A549 (cell line): ENCODE results near the gene DDR1.

ENCODE experiments used
- ESRRA ChIP-seq: fragments of 150-350 bp; IDR thresholded peaks from 2 replicates; pipeline ENCODE4 v1.6.1; 2014; ENCODE audit warnings: mild to moderate bottlenecking, low read length, borderline replicate concordance
- JUN ChIP-seq, 2 experiments: fragments of >200 bp; sonication (Bioruptor Twin); formaldehyde crosslinking; IDR thresholded peaks; 2 replicates in 1 of 2; 3 replicates in 1 of 2; pipeline ENCODE4 v1.6.1; 2016 to 2017
- RAD21 ChIP-seq, 2 experiments: fragments of >200 bp in 1 of 2; sonication (Bioruptor Twin) in 1 of 2; formaldehyde crosslinking in 1 of 2; IDR thresholded peaks in 1 of 2; conservative IDR thresholded peaks in 1 of 2; 2 replicates in 1 of 2; 3 replicates in 1 of 2; pipeline ENCODE4 v1.6.1; 2012 to 2018; ENCODE audit warnings: inconsistent platforms in 1 of 2
- RNF2 ChIP-seq: fragments of 200-600 bp; sonication (generic); IDR thresholded peaks from 2 replicates; pipeline ENCODE4 v1.6.1; 2016; ENCODE audit warnings: low read depth, mild to moderate bottlenecking, antibody characterized with exemption, moderate library complexity, borderline replicate concordance
- TP53 ChIP-seq: fragments of 250-450 bp; sonication (Bioruptor Pico); IDR thresholded peaks from 2 replicates; pipeline ENCODE4 v1.5.0; 2021; ENCODE audit warnings: mild to moderate bottlenecking, moderate library complexity
- TF ChIP-seq, protein P1 (sequence below): fragments of >200 bp; sonication (Bioruptor Twin); formaldehyde crosslinking; IDR thresholded peaks from 3 replicates; pipeline ENCODE4 v1.5.1; 2016
- TF ChIP-seq, protein P2 (sequence below): fragments of >200 bp; sonication (Bioruptor Twin); formaldehyde crosslinking; IDR thresholded peaks from 3 replicates; pipeline ENCODE4 v1.6.1; 2016
- TF ChIP-seq, protein P3 (sequence below): IDR thresholded peaks from 2 replicates; pipeline ENCODE4 v1.6.1; 2012
- TF ChIP-seq, protein P4 (sequence below): fragments of 200-600 bp; sonication (generic); IDR thresholded peaks from 2 replicates; pipeline ENCODE4 v1.6.1; 2016; ENCODE audit warnings: antibody characterized with exemption, mild to moderate bottlenecking, moderate library complexity

DNA sequence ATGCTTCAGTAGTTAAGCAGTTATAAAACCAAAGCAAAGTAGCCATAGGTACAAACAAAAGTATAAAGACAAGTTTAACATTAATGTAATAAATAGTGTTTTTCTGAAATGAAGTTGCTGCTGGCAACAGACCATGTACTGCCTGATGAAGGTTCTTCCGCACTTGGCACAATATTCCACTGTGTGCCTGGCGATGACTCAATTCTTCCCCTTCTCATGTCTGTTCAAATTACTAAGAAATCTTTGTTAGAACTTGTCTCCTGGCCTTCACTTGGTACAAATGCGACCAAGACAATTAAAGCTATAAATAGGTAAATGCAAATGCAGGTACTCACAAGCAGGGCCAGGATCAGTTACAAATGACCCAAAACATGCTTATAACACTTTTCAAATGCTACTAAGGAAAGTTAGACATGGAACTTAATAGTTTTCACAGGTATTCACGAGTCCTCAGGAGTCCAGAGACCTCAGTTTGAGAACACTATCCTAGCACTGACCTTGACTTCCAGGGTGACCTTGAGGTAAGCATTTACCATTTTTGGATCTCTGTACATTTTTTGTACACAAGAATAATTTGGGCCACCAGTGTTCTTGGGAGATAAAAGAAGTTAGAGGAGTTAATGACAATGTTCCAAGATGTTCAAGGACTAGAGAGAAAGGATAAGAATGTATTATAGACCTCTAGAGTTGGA is 8.1 kb upstream of the DDR1 start:
- TF ChIP-seq, protein P1, sequence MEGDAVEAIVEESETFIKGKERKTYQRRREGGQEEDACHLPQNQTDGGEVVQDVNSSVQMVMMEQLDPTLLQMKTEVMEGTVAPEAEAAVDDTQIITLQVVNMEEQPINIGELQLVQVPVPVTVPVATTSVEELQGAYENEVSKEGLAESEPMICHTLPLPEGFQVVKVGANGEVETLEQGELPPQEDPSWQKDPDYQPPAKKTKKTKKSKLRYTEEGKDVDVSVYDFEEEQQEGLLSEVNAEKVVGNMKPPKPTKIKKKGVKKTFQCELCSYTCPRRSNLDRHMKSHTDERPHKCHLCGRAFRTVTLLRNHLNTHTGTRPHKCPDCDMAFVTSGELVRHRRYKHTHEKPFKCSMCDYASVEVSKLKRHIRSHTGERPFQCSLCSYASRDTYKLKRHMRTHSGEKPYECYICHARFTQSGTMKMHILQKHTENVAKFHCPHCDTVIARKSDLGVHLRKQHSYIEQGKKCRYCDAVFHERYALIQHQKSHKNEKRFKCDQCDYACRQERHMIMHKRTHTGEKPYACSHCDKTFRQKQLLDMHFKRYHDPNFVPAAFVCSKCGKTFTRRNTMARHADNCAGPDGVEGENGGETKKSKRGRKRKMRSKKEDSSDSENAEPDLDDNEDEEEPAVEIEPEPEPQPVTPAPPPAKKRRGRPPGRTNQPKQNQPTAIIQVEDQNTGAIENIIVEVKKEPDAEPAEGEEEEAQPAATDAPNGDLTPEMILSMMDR = no peak
- no peak for TF ChIP-seq RNF2
- TF ChIP-seq, protein P2, sequence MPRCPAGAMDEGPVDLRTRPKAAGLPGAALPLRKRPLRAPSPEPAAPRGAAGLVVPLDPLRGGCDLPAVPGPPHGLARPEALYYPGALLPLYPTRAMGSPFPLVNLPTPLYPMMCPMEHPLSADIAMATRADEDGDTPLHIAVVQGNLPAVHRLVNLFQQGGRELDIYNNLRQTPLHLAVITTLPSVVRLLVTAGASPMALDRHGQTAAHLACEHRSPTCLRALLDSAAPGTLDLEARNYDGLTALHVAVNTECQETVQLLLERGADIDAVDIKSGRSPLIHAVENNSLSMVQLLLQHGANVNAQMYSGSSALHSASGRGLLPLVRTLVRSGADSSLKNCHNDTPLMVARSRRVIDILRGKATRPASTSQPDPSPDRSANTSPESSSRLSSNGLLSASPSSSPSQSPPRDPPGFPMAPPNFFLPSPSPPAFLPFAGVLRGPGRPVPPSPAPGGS = no peak
- TF ChIP-seq JUN (IDR thresholded peaks at IDR 0.05) = no peak
- TF ChIP-seq RAD21 (conservative IDR thresholded peaks at IDR 0.05 in 1 of 2, IDR thresholded peaks at IDR 0.05 in 1 of 2) = no peak
- TF ChIP-seq TP53 (CRISPR knock-in tag) = no peak
- TF ChIP-seq, protein P3, sequence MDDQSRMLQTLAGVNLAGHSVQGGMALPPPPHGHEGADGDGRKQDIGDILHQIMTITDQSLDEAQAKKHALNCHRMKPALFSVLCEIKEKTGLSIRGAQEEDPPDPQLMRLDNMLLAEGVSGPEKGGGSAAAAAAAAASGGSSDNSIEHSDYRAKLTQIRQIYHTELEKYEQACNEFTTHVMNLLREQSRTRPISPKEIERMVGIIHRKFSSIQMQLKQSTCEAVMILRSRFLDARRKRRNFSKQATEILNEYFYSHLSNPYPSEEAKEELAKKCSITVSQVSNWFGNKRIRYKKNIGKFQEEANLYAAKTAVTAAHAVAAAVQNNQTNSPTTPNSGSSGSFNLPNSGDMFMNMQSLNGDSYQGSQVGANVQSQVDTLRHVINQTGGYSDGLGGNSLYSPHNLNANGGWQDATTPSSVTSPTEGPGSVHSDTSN = no peak
- TF ChIP-seq, protein P4, sequence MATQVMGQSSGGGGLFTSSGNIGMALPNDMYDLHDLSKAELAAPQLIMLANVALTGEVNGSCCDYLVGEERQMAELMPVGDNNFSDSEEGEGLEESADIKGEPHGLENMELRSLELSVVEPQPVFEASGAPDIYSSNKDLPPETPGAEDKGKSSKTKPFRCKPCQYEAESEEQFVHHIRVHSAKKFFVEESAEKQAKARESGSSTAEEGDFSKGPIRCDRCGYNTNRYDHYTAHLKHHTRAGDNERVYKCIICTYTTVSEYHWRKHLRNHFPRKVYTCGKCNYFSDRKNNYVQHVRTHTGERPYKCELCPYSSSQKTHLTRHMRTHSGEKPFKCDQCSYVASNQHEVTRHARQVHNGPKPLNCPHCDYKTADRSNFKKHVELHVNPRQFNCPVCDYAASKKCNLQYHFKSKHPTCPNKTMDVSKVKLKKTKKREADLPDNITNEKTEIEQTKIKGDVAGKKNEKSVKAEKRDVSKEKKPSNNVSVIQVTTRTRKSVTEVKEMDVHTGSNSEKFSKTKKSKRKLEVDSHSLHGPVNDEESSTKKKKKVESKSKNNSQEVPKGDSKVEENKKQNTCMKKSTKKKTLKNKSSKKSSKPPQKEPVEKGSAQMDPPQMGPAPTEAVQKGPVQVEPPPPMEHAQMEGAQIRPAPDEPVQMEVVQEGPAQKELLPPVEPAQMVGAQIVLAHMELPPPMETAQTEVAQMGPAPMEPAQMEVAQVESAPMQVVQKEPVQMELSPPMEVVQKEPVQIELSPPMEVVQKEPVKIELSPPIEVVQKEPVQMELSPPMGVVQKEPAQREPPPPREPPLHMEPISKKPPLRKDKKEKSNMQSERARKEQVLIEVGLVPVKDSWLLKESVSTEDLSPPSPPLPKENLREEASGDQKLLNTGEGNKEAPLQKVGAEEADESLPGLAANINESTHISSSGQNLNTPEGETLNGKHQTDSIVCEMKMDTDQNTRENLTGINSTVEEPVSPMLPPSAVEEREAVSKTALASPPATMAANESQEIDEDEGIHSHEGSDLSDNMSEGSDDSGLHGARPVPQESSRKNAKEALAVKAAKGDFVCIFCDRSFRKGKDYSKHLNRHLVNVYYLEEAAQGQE = no peak
- TF ChIP-seq ESRRA = no peak
